LoVo (cell line): ENCODE results near the gene LYZL2.
"Not testable (repeated sequence)": the region's sequence is repeated elsewhere in the genome, so short reads cannot be mapped to it uniquely, and the experiment has no call there.

Experiments used
- DNase-seq: peaks from one replicate; pipeline ENCODE4 v3.0.0-alpha.2; 2016; ENCODE audit warnings: low spot score

LYZL2 gene

GRCh38 chr10:30639946-30640786, 10.6 kb upstream of the LYZL2 start:
- peak; percentile 62 for DNase-seq

- DNase-seq, result peak; percentile 50
Measured at GRCh38 chr10:30637881-30638467, 8.4 kb upstream of the LYZL2 start.

GRCh38 chr10:30631188-30631587, 1.6 kb upstream of the LYZL2 start:
- no peak for DNase-seq

- DNase-seq, result no peak
Measured at GRCh38 chr10:30630571-30630970, 1.0 kb upstream of the LYZL2 start.

DNA sequence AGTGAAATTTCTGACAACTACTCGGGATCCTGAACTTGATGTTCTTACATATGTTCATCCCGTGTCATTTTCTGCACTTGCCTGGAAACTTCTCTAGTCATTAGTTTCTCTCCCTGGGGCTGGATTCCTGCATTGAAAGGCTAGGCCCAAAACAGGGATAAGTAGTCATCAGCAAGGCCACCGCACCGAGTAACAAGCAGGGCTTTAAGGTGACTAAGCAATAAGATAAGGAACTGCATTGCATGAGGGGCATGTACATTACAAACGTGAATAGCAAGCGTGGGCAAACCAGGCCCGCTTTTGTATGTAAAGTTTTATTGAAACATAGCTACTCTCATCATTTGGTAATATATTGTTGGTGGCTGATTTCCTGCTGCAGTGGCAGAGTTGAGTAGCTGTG, 977 bp downstream of the LYZL2 start:
- not testable (repeated sequence) for DNase-seq

- DNase-seq, result not testable (repeated sequence)
Measured at GRCh38 chr10:30626837-30627236, 2.7 kb downstream of the LYZL2 start.

GRCh38 chr10:30626196-30626595, 3.4 kb downstream of the LYZL2 start:
- DNase-seq, result not testable (repeated sequence)

DNA sequence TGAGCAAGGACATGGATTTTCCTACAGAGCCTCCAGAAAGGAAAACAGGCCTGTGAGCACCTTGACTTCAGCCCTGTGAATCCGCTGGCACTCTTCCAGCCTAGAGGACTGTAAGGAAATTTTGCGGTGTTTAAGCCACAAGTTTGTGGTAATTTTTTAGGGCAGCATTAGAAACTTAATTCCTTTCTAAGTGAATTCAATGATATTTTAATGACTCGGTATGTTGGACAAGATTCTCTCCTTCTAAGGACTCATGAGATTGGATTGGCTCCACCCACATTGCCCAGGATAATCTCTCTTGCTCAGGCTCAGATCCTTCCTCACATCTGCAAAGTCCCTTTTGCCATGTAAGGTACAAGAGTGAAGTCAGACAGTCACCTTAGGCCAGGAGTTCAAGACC, 4.5 kb downstream of the LYZL2 start:
- DNase-seq, result no peak

- no peak for DNase-seq
Measured at GRCh38 chr10:30619966-30620365, 9.6 kb downstream of the LYZL2 start.

DNA sequence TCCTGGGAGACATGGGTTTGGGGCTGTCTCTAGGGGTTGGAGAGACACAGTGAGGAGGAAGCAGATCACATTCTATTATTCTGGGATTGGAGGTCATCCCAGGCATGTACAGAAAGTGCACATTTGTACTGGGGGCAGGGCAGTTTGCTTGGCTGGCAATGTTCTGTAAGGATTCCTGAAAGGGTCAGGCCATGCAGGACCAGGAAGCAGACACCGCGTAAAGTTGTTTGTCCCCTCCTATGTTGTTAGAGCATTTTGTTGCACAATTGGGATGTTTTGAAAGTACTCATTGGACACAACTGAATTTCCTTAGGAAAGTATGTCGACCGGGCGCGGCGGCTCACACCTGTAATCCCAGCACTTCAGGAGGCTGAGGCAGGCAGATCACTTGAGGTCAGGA, 12.5 kb downstream of the LYZL2 start:
- no peak for DNase-seq

- DNase-seq, result not testable (repeated sequence)
Measured at GRCh38 chr10:30611041-30611440, 18.5 kb downstream of the LYZL2 start.

DNA sequence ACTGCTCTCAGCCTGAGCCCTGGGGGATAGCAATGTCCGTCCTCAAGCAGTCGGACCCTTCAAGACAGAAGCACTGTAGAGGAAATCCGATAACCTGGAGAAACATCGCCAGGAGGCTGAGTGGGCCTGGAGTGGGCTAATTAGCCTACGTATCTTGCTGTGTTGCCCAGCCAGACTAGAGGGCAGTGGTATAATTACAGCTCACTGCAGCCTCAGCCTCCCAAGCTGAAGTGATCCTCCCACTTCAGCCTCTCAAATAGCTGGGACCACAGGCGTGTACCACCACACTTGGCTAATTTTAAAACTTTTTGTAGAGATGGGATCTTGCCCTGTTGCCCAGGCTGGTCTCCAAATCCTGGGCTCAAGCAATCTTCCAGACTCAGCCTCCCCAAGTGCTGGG, 21.7 kb downstream of the LYZL2 start:
- no peak for DNase-seq

- DNase-seq, result no peak
Measured at GRCh38 chr10:30606313-30606712, 23.2 kb downstream of the LYZL2 start.

DNA sequence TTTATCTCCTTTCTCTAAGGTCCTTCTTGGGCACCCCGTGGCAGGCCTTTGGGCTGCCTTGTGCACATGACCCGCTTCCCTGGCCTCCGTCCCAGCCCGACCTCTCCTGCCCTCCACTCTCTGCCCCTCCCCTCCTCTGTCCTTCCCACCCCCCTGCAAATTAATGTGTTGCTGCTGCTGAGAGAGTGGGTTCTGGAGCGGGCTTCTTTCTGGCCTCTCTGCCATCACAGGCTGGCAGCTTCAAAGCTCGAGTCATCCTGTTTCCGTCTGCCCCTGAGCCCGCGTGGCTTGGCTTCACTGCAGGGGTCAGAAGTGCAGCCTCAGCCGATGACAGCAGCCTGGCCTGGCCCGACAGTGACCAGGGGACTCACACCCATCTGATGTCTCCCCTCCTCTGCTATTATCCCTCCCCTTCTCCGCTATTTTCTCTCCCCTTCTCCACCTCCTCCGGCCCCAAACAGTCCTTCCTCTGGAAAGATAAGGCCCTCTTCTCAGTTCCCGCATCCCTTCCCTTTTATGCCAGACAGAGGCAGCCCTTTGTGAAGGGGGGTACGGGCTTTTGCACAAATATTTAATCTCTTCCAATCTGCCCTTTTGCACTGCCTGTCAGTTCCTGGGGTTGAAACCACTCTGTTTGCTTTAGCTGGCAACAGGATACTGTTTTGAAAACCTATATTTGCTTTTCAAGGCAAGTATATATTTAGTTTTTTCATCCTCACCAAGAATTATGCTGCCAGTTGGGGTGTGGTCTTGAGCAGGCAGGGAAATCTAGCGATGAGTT, 24.0 kb downstream of the LYZL2 start:
- not testable (repeated sequence) for DNase-seq

DNA sequence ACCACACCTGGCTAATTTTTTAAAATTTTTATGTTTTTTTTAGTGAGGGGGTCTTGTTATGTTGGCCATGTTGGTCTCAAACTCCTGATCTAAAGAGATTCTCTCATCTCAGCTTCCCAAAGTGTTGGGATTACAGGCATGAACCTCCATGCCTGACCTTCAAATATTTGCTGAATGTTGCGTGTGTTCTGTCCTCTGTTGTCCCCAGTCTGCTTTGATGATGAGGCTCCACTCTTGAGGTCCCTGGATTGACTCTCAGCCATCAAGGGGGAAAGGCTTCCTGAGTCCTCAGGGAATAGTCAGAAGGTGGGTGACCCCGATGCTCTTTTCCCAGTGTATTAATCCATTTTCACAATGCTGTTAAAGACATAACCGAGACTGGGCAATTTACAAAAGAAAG, 26.0 kb downstream of the LYZL2 start:
- no peak for DNase-seq

DNA sequence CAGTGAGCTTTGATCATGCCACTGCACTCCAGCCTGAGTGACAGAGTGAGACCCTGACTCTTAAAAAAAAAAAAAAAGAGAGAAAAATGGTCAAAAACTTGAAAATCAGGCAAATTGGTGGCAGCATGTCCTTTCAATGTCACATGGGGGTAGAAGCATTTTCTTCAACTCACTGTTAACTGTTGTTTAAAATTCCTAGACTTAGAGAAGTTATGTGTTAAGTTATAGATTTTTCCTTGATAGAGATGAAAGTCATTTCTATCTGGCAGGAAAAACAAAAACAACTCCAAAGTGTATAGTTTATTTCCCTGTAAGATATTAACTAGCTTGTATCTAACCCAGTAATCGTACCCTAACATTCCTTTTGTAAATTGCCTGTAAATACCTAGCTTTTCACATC, 26.8 kb downstream of the LYZL2 start:
- no peak for DNase-seq

DNA sequence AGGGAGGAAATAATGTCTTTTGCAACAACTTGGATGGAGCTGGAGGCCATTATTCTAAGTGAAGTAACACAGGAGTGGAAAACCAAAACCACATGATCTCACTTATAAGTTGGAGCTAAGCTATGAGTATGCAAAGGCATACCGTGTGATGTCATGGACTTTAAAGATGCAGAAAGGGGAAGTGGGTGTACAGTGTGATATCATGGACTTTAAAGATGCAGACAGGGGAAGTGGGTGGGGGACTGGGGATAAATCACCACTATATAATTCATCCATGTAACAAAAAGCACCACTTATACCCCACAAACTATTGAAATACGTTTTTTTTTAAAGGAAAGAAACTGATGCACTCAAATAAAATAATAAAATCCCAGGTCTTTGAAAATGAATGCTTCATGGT, 29.5 kb downstream of the LYZL2 start:
- no peak for DNase-seq

DNA sequence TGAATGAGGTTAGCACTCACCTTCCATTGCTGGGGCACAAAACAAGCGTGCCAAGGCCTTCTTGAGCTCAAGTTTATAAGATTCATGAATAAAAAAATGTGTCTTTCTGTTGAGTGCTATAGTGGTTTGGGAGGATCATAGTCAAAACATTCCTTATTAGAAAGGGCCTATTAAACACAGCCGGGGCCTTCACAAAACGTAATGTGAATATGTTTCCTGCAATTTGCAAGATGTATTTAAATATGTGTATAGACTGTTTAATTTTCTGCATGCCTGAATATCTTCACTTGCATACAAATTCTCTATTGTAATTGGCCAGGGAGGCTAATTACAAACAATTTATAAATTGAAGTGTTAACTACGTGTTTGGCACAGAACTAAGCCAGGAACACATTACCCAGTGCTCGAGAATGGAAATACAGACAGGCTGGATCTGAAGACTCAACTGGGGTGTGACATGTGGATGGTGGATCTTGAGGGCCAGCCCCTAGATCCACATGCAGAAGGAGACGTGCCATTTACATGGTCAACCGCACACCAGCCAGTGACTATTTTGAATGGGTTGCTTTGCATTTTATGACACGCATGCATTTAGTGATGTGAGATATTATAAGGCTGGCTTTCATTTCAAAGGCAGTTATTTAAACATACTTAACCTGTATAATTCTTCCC, 31.3 kb downstream of the LYZL2 start:
- DNase-seq, result no peak

DNA sequence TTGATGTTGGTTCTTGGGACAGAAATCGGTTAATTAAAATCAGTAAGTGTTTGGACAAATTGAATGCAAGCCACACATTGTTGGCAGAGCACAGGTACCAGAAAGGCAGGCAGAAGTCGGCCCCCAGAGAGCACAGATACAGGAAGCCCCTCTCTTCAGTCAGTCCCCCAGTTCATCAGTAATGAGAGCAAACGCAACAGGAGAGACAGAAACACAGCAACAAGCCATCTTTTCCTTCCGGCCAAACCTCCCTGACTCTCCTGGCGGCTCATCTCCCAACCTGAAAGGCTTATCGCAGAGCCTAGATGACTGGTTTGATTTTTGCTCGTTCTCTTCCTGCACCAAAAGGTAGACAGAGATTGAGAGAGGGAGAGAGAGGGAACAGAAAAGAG, 32.1 kb downstream of the LYZL2 start:
- not testable (repeated sequence) for DNase-seq

- DNase-seq, result not testable (repeated sequence)
Measured at GRCh38 chr10:30596493-30597432, 32.8 kb downstream of the LYZL2 start.

DNA sequence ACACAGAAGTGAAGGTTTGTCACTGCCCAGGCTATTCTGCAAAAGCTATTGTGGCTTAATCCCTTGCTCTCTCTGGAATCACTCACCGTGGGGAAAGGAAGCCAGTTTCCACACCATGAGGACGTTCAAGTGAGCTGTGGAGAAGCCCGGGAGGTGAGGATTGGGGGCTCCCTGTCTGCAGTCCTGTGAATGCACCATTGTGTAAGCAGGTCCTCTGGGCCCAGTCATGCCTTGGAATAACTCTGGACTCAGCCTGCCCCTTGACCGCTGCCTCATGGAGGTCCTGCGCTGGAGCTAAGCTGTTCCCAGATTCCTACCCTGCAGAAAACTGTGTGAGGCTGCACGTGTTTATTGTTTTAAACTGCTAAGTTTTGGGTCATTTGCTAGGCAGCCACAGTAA, 33.5 kb downstream of the LYZL2 start:
- DNase-seq, result no peak
